ENCODE results near the gene CMIP. TPM values are rescaled to one million over a fixed set of nuclear protein-coding genes. Genes with fewer than 3 reads are reported as not detected.
"Not testable (repeated sequence)": the region's sequence is repeated elsewhere in the genome, so short reads cannot be mapped to it uniquely, and the experiment has no call there.

The CMIP gene
- total RNA-seq (2014; rRNA removed; shearing (Covaris generic)), result 9.8 and 10.7 TPM in 2 replicates

DNA sequence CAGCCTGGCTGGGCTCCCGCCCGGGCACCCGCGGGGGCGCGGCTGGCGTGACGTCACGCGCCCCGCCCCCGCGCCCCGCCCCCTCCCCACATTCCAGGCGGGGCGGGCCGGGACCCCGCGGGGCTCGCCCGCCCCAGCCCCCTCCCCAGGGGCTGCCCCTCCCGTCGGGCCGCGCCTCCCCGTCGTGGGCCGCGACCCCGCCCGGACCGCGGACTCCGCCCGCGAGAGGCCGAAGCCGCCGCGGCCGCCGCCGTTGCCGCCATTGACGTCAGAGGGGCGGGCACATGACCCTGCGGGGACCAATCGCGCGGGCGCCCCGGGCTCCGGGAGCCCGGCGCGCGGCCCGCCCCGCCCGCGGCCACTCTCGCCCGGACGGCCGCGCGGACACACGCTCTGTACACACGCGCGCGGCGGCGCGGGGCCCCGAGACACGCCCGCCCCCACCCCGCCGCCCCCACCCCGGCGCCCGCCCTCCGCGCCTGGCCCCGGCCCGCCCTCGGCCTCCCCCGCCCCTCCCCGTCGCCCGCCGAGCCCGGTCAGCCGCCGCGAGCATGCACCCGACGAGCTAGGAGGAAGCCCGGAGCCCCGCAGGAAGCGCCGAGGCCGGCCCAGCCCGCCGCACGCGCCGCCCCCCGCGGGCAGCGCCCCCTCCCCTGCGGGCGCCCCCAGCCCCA lies at the start of gene CMIP:
CMIP (plus strand) TSS at position 361 of the 674 bp plus-strand sequence.
- Histone ChIP-seq H3K36me3 (no peaks in the 10 kb centered on the region; the same call in 1 of the 2 replicates), H3K9me3 (replicated peaks) (no peaks in the 10 kb centered on the region), H3K4me1 (replicated peaks) (peaks cover 14% of the 10 kb centered on the region), H3K27ac (peak within 1 kb of the TSS; percentile 62; the same call in 1 of the 2 replicates), H3K27me3 (replicated peaks) (no peaks in the 10 kb centered on the region), H3K4me3 (peak within 1 kb of the TSS; percentile 74)
- peak in 1 of 2 experiments; percentile 83 for DNase-seq (ENCODE audit: low read depth in 1 of 2, low spot score in 2 of 2)

DNA sequence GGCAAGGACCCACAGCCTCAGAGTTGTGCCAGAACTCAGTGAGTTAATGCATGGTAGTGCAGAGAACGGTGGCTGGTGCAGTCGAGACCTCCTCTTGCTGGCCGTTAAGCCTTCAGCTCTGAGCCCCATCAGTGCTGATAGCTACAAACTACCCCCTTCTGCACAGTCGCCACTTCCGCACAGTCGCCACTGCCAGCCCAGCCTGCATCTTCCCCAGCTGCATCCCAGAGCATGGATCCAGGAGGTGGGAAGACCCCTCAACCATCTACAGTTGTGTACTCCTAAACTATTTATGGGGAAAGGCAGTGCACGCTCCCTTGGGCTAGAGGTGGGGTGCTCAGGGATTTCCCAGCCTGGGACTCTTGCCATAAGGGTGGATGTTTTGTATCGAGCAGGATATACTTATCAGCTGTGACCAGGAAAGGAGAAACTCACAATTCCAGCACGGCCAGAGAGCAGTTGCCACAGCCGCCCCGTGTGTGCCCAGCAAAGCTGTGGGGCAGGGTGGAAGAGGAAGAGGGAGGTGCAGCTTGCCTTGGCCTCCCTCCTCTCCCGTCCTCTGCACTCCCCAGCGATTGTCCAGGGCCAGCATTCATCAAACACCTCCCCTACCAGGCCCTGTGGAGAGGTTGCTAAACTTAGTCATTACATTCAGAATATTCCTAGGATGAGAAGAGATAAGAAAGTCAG lies 49.5 kb upstream of the CMIP start:
- no peaks in the 10 kb centered on the region for H3K27me3 ChIP-seq (replicated peaks)
- H3K9me3 ChIP-seq (replicated peaks), result peaks cover 5% of the 10 kb centered on the region; the same call in 1 of the 2 replicates
- H3K4me3 ChIP-seq, result no peak overlapping the region
- H3K27ac ChIP-seq, result no peak overlapping the region
- H3K36me3 ChIP-seq, result peaks cover 6% of the 10 kb centered on the region; the same call in 1 of the 2 replicates
- no peaks in the 10 kb centered on the region for H3K4me1 ChIP-seq (replicated peaks)
- DNase-seq (ENCODE audit: low read depth in 1 of 2, low spot score in 2 of 2), result no peak

DNA sequence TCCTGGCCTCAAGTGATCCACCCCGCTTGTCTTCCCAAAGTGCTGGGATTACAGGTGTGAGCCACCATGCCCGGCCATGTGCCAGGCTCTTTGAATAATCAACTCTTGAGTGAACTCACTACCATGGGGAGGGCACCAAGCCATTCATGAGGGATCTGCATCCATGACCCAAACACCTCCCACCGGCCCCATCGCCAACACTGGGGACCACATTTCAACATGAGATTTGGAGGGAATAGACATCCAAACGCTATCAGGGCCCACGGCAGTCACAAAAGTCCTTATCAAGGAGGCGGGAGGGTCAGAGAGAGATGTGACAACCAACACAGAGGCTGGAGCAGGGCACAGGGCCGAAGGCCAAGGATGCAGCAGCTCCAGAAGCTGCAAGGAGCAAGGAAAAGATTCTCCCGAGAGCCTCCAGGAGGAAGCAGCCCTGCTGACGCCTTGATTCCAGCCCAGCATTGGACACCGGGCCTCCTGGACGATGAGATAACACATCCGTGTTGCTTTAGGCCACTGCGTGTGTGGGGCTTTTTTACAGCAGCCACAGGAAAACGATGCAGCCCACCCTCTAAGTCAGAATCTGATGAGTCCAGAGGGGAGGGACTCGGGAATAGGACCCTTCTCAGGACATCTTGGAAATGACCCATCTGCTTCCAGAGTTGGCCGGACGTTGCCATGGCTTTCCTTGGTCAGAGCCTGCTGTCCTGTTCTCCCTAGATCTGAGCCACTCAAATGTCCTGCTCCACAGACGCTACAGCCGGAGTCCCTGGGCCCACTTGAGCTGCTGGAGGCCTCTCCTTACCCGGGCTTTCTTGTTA lies 47.3 kb upstream of the CMIP start:
- no peaks in the 10 kb centered on the region for H3K36me3 ChIP-seq
- no peaks in the 10 kb centered on the region for H3K27me3 ChIP-seq (replicated peaks)
- H3K27ac ChIP-seq, result no peak overlapping the region
- peaks cover 5% of the 10 kb centered on the region; the same call in 1 of the 2 replicates for H3K9me3 ChIP-seq (replicated peaks)
- no peak overlapping the region for H3K4me3 ChIP-seq
- no peak for DNase-seq (ENCODE audit: low read depth in 1 of 2, low spot score in 2 of 2)
- H3K4me1 ChIP-seq (replicated peaks), result no peaks in the 10 kb centered on the region; the same call in 1 of the 2 replicates

DNA sequence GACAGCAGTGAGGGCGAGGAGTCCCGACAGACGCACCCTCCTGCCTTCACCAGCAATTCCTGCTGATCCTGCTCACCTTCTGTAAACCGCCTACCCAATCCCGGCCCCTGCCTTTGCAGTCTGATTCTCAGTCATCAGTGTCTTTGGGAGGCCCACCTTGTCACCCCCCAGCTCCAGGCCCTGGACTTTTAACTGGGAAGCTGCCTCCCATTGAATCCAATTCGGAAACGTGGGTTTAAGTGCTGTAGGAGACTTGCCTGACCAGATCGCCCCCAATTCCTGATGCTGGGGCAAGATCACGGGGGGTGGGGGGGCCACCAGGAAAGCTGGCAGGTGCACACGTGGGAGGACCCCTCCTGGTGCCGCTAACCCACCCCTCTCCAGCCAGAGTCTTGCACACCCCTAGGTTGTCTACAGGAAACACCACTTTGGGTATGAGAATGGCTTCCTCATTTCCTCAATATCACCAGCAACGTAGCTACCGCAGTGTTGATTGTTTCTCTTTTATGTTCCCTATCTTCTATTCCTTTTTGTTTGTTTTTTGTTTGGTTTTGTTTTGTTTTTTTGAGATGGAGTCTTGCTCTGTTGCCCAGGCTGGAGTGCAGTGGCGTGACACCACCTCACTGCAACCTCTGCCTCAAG lies 46.6 kb upstream of the CMIP start:
- Histone ChIP-seq H3K9me3 (replicated peaks) (peaks cover 5% of the 10 kb centered on the region; the same call in 1 of the 2 replicates), H3K27me3 (replicated peaks) (no peaks in the 10 kb centered on the region), H3K27ac (no peak overlapping the region), H3K4me1 (replicated peaks) (no peaks in the 10 kb centered on the region; the same call in 1 of the 2 replicates), H3K4me3 (no peak overlapping the region), H3K36me3 (no peaks in the 10 kb centered on the region)
- DNase-seq (ENCODE audit: low read depth in 1 of 2, low spot score in 2 of 2), result no peak

DNA sequence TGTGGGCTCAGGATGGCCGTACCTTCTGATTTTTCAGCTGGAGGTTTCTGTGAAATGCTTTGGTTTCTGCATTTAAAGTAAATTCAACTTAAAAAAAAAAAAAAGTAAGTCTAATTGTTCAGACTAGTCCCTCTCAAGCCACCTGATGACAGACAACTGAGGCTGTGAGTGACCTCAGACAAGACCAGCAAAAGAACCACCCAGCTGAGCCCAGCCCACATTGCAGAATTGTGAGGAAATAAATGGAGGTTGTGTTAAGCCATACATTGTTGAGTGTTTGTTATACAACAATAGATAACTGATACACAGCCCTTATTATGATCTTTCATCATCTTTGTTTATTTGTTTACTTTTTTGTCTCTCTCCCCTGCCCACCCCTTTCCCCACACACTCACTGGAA lies 44.7 kb upstream of the CMIP start:
- no peaks in the 10 kb centered on the region for H3K27me3 ChIP-seq (replicated peaks)
- H3K4me3 ChIP-seq, result no peak overlapping the region
- no peak for DNase-seq (ENCODE audit: low read depth in 1 of 2, low spot score in 2 of 2)
- peaks cover 7% of the 10 kb centered on the region for H3K4me1 ChIP-seq (replicated peaks)
- peaks cover 5% of the 10 kb centered on the region; the same call in 1 of the 2 replicates for H3K9me3 ChIP-seq (replicated peaks)
- H3K27ac ChIP-seq, result no peak overlapping the region
- H3K36me3 ChIP-seq, result no peaks in the 10 kb centered on the region

DNA sequence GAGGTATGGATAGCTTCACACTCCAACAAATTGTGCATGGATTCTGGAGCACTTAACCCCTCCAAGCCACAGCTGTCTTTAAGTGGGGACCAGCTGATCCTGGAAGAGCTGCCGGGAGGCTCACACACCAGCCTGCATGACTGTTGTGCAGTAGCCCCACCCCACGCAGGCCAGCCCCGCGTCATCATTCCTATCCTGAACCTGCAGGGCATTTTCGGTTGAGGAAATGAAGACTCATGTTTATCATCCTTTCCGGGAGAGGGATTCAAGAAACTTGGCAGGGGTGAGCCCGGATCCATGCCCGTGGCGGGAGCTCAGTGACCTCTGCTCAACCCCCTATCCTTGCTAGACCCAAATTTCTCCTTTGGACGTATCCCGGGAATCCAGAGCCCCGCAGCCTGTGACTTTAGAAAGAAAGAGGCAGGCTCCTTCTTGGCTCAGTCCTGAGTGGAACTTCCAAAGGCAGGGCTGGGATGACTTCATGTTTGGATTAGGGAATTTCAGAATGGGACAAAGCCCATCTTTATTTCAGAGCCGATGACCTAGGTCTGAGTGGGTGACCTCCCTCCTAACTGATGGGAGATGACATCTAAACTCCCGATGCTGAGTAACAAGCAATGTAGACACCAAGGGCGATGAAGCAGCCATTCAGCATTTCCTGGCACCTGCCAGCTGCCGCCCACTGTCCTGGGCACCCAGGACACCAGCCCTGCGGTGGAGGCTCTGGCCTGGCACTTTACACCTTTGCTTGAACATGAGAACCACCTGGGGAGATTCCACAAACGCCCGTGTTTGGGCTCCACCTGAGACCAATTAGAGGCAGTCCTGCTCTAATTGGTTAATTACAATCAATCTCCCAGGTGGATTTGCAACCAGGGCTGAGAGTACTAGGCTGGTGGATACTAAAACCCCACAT lies 43.3 kb upstream of the CMIP start:
- Histone ChIP-seq H3K27me3 (replicated peaks) (no peaks in the 10 kb centered on the region), H3K9me3 (replicated peaks) (peaks cover 5% of the 10 kb centered on the region; the same call in 1 of the 2 replicates), H3K4me1 (replicated peaks) (peaks cover 18% of the 10 kb centered on the region), H3K27ac (no peak overlapping the region), H3K4me3 (no peak overlapping the region), H3K36me3 (no peaks in the 10 kb centered on the region)
- no peak for DNase-seq (ENCODE audit: low read depth in 1 of 2, low spot score in 2 of 2)

DNA sequence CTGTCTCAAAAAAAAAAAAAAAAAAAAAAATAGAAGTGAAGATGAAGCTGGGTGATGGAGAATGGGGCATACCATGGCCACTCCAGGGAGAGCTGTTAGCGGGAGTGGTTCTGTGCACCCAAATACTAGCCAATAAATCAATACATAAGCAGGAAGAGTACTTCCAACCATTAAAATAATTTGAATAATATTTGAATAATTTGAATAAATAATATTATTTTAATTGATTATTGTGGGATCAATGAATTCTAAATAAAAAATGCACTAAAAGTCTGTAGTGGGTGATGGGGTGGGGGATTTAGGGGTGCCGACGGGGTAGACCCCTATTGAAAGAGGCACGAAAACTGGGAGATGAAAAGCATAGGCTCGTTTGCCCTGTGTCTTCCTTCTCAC lies 41.4 kb upstream of the CMIP start:
- Histone ChIP-seq H3K9me3 (replicated peaks) (peaks cover 5% of the 10 kb centered on the region; the same call in 1 of the 2 replicates), H3K4me3 (no peak overlapping the region), H3K36me3 (no peaks in the 10 kb centered on the region), H3K27ac (no peak overlapping the region), H3K27me3 (replicated peaks) (no peaks in the 10 kb centered on the region), H3K4me1 (replicated peaks) (peaks cover 18% of the 10 kb centered on the region)
- no peak for DNase-seq (ENCODE audit: low read depth in 1 of 2, low spot score in 2 of 2)

DNA sequence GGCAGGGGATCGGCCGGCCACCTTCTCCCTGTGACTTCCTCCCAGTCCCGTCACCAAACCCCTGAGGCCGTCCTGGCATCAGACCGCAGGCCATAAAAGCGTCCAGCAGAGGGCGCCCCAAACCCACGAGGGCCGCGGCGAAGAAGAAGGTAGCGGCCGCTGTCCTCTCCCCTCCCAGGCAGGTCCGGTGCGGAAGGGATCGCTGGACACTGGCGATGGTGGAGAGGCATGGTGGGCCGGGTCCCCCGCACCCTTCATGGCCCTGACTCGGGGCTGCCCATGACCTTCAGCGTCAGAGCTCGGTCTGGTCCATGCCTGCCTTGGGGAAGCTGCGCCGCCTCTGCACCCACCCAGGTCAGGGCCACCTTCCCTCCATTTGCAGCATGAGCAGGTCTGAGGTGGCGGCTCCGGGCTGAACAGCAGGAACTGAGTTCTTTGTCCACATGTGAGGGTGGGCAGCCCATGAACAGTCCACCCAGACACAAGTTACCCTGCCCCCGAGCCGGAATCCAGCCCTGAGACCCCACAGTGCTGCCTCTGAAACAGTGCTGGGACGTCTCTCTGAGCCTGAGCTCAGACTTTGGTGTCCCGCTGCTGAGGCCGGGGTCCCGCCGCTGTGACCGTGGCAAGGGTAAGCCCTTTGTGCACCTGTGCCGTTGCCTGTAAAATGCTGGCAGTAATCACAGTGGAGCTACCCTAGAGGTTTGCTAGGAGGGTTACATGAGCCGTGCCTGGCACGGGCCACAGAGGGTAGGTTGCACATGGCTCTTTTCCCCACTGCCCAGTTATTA lies 40.8 kb upstream of the CMIP start:
- Histone ChIP-seq H3K9me3 (replicated peaks) (peaks cover 5% of the 10 kb centered on the region; the same call in 1 of the 2 replicates), H3K4me1 (replicated peaks) (peaks cover 18% of the 10 kb centered on the region), H3K36me3 (no peaks in the 10 kb centered on the region), H3K4me3 (no peak overlapping the region), H3K27ac (no peak overlapping the region), H3K27me3 (replicated peaks) (no peaks in the 10 kb centered on the region)
- DNase-seq (ENCODE audit: low read depth in 1 of 2, low spot score in 2 of 2), result peak; percentile 88 to 90

DNA sequence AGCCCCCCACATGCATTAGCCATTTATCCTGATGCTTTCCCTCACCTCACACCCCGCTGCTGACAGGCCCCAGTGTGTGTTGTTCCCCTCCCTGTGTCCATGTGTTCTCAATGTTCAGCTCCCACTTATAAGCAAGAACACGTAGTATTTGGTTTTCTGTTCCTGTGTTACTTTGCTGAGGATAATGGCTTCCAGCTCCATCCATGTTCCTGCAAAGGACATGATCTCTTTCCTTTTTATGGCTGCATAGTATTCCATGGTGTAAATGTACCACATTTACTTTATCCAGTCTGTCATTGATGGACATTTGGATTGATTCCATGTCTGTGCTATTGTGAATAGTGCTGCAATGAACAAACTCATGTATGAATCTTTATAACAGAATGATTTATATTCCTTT lies 39.6 kb upstream of the CMIP start:
- peaks cover 18% of the 10 kb centered on the region for H3K4me1 ChIP-seq (replicated peaks)
- not testable (repeated sequence) for H3K4me3 ChIP-seq; H3K27me3 ChIP-seq (replicated peaks); H3K36me3 ChIP-seq; DNase-seq (ENCODE audit: low read depth in 1 of 2, low spot score in 2 of 2); H3K9me3 ChIP-seq (replicated peaks)
- peak overlapping the region; percentile 78 for H3K27ac ChIP-seq

DNA sequence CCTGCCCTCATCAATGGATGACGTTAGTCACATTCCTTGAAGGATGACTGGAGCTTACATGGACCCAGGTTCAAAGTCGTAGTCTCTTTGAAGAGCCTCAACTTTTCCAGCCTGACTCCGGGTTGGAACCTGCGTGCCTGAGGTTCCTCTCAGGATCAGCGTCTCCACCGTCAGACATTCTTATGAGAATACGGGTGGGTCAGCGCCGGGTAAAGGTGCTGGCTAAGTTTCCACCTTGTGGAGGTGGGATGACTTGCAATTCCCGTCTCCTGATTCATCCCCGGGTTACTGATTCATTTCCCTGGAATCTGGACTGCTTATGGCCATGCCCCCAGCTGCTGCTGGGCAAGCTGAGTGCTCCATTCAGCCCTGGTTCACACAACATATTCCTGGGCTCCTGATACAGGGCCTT lies 38.9 kb upstream of the CMIP start:
- Histone ChIP-seq H3K27ac (peak overlapping the region; percentile 78), H3K4me3 (no peak overlapping the region), H3K4me1 (replicated peaks) (peaks cover 18% of the 10 kb centered on the region), H3K27me3 (replicated peaks) (no peaks in the 10 kb centered on the region), H3K36me3 (no peaks in the 10 kb centered on the region), H3K9me3 (replicated peaks) (no peaks in the 10 kb centered on the region; the same call in 1 of the 2 replicates)
- DNase-seq (ENCODE audit: low read depth in 1 of 2, low spot score in 2 of 2), result peak; percentile 89 to 90

DNA sequence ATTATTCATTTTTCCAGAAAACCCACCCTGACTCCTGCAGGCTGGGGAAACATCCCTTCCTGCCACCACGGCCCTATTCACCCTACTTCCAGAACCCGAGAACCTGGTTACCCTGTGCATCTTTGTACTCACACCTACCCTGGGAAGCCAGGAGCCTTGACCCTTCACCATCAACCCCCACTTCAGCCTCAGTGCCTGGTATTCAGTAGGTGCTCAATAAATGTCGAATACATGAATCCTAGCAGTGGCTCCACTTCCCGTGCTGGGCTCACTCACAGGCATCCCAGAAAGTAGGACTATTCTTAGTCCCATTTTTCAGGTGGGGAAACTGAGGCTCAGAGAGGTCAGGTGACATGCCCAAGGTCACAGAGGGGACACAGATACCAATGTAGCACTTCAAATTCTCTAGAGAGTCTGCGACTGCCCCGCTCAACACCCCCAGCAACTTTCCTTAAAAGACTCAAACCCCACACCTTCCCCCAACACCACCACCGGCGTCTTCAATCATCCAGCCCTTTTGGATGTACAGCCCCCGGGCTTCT lies 36.1 kb upstream of the CMIP start:
- Histone ChIP-seq H3K36me3 (no peaks in the 10 kb centered on the region), H3K4me3 (no peak overlapping the region), H3K27me3 (replicated peaks) (no peaks in the 10 kb centered on the region), H3K27ac (no peak overlapping the region), H3K9me3 (replicated peaks) (no peaks in the 10 kb centered on the region; the same call in 1 of the 2 replicates), H3K4me1 (replicated peaks) (peaks cover 16% of the 10 kb centered on the region)
- no peak for DNase-seq (ENCODE audit: low read depth in 1 of 2, low spot score in 2 of 2)
